GM12872 (cell line): ENCODE data around the gene DMRTC2.

ENCODE experiments used
- TF ChIP-seq, protein P1 (sequence below): IDR thresholded peaks from 3 replicates; pipeline ENCODE4 v1.5.1; 2011; ENCODE audit warnings: low read depth, mild to moderate bottlenecking, low read length, moderate library complexity; ENCODE audit not compliant: insufficient read depth

DMRTC2 gene

DNA sequence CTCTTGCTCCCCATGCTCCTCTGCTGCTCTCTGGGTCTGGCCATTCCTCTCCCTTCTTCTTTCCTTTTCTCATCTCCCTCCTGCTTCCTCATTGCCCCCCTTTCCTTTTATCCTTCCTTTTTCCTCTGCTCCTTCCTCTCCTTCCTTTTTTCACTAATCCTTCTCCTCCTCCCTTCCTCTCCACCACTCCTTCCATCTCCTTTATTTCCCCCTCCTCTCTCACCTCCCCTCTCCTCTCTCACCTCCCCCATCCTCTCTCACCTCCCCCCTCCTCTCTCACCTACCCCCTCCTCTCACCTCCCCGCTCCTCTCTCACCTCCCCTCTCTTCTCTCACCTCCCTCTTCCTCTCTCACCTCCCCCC, 51.7 kb downstream of the DMRTC2 start:
- TF ChIP-seq, protein P1, sequence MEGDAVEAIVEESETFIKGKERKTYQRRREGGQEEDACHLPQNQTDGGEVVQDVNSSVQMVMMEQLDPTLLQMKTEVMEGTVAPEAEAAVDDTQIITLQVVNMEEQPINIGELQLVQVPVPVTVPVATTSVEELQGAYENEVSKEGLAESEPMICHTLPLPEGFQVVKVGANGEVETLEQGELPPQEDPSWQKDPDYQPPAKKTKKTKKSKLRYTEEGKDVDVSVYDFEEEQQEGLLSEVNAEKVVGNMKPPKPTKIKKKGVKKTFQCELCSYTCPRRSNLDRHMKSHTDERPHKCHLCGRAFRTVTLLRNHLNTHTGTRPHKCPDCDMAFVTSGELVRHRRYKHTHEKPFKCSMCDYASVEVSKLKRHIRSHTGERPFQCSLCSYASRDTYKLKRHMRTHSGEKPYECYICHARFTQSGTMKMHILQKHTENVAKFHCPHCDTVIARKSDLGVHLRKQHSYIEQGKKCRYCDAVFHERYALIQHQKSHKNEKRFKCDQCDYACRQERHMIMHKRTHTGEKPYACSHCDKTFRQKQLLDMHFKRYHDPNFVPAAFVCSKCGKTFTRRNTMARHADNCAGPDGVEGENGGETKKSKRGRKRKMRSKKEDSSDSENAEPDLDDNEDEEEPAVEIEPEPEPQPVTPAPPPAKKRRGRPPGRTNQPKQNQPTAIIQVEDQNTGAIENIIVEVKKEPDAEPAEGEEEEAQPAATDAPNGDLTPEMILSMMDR, result no peak

DNA sequence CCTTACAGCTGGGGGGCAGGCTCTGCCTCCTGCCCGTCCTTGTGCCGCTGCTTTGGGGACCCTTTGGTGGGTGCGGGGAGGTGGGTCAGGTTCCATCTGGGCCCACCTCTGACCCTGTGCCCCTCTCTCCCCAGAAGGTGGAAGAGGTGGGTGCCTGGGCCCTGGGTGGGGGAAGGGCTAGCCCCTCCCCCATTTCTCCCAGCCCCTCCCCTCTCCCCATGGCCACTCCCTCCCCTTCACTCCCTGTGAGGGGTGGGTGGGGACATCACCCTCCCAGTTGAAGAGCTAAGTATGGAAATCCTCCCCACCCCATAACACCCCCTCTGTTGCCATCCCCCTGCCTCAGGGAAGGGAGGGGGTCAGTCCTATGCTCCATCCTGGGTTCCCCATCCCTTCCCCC, 52.3 kb downstream of the DMRTC2 start:
- TF ChIP-seq, protein P1, result no peak

DNA sequence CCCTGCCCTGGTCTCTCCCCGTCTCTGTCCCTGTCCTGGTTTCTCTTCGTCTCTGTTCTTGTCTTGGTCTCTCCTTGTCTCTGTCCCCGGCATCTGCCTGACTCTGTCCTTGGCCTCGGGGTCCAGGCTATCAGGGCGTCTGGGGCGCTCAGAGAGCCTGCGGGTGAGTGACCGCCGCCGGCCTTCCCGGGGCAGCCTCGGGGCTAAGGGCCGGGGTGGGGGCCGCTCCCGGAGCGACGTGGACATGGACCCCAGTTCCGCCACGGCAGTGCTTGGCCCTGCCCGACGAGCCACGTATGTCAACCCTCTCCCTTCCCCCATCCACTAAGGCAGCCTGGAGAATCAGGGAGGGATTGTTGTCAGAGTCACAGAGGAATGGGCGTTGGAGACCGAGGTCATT, 53.0 kb downstream of the DMRTC2 start:
- TF ChIP-seq, protein P1, result no peak

DNA sequence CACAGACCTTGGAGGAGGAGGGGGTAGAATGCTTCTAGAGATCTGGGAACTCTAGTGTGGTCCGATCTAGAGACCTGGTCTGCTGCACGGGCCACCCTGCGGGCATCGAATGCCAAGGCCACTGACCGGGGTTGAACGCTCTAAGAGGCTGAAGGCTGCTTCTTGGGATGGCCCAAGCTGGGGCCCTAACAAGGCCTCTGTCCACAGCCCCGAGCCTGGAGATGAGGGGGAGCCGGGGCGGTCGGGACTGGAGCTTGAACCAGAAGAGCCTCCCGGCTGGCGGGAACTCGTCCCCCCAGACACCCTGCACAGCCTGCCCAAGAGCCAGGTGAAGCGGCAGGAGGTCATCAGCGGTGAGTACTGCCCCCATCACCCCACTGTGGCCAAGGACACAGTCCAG, 53.4 kb downstream of the DMRTC2 start:
- TF ChIP-seq, protein P1, result no peak
